ENCODE data around the gene SRRD.

- TF ChIP-seq CTCF (IDR thresholded peaks at IDR 0.05; ENCODE audit: insufficient read depth, low read depth, low read length): no peak
- no peak for TF ChIP-seq EZH2 (IDR thresholded peaks at IDR 0.05; ENCODE audit: insufficient read depth, low read length)
Measured at GRCh38 chr22:26484360-26484706, 656 bp downstream of the SRRD start.

All from astrocyte (in vitro differentiated cells and primary cell).